Measurements from ENCODE around the gene SLC30A3. TPM values are rescaled to one million over a fixed set of nuclear protein-coding genes. Genes with fewer than 3 reads are reported as not detected.

SLC30A3 gene
- total RNA-seq, 1 donor from 2014 or later: 0.52 TPM

DNA sequence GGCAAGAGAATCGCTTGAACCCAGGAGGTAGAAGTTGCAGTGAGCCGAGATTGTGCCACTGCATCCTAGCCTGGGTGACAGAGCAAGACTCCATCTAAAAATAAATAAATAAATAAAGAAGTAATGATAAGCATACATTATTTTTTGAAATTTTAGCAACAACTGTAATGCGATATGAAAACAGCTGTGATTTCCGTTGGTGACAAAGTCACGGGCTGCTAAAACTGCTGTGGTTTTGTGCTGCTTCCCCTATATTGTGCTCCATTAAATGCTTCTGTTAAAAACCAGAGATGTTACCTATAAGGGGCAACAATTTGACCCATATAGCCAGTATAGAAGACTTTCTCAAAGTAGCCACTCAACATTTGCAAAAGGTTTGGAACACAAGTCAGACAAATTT is 27.7 kb upstream of the SLC30A3 start:
- peaks cover 55 to 86% (median 67%) of the 10 kb centered on the region in 3 donors for H3K4me1 ChIP-seq (ENCODE audit: control insufficient read depth in 3 of 3, insufficient read depth in 3 of 3, low read length in 3 of 3)

DNA sequence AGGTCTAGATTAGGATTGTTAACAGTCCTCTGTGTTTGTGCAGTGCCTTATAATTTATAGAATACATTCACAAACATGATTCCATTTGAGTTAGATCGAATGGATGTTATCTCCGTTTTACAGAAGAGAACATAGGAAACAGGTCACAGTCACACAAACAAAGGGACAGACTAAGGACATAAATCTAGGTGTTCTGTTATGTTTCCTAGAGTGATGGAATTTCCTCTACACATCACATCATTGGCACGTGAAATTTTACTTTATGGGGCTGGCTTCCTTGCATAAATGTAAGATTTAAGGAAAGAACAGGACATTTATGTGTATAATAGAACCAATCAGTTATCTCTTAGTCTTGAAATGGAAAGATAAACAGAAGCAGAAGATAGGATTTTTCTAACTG is 25.8 kb upstream of the SLC30A3 start:
- no peaks in the 10 kb centered on the region for H3K9me3 ChIP-seq (ENCODE audit: control insufficient read depth in 3 of 3, low read length in 3 of 3)
- peaks cover 46 to 69% (median 55%) of the 10 kb centered on the region in 3 donors for H3K4me1 ChIP-seq (ENCODE audit: control insufficient read depth in 3 of 3, insufficient read depth in 3 of 3, low read length in 3 of 3)
- H3K27ac ChIP-seq (ENCODE audit: low read depth, low read length): peak overlapping the region; percentile 3
- peaks cover 7 to 20% (median 10%) of the 10 kb centered on the region in 3 donors for H3K36me3 ChIP-seq (ENCODE audit: control insufficient read depth in 3 of 3, insufficient read depth in 3 of 3, low read length in 3 of 3)
- H3K27me3 ChIP-seq (ENCODE audit: control insufficient read depth in 3 of 3, insufficient read depth in 3 of 3, low read length in 3 of 3): no peaks in the 10 kb centered on the region
- H3K4me3 ChIP-seq (ENCODE audit: low read length in 3 of 3): peak overlapping the region; percentile 32 to 63 (median 49)
- H3K9ac ChIP-seq (ENCODE audit: low read depth in 1 of 3, low read length in 3 of 3): peak overlapping the region; percentile 15 to 69 (median 55)

More for the DNA sequence above, 27.7 kb upstream of the SLC30A3 start:
- H3K9ac ChIP-seq (ENCODE audit: low read depth in 1 of 3, low read length in 3 of 3): peak overlapping the region in 2 of 3 donors; percentile 57 to 64
- H3K9me3 ChIP-seq (ENCODE audit: control insufficient read depth in 3 of 3, low read length in 3 of 3): no peaks in the 10 kb centered on the region
- peak overlapping the region in 2 of 3 donors; percentile 11 to 49 for H3K4me3 ChIP-seq (ENCODE audit: low read length in 3 of 3)
- no peaks in the 10 kb centered on the region for H3K27me3 ChIP-seq (ENCODE audit: control insufficient read depth in 3 of 3, insufficient read depth in 3 of 3, low read length in 3 of 3)
- no peak overlapping the region for H3K27ac ChIP-seq (ENCODE audit: low read depth, low read length)
- peaks cover 5 to 10% (median 9%) of the 10 kb centered on the region in 3 donors for H3K36me3 ChIP-seq (ENCODE audit: control insufficient read depth in 3 of 3, insufficient read depth in 3 of 3, low read length in 3 of 3)

DNA sequence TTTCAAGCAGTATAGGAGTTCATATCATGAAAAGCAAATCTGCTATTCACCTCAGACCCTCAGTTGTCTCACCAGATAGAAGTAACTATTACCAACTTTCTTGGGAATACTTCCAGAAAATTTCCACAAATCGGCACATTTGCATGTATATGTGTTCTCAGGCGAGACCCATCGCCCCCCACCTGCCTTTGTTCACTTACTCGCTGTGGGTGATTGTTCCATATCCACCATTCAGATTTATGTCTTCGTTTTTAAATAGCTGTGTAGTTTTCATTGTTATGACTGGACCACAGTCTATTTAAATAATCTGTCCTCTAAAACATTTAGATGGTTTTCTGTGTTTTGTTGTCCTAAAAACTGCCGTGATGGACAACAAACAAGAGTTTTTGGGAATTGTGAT is 22.6 kb upstream of the SLC30A3 start:
- H3K9me3 ChIP-seq (ENCODE audit: control insufficient read depth in 3 of 3, low read length in 3 of 3): no peaks in the 10 kb centered on the region
- H3K4me3 ChIP-seq (ENCODE audit: low read length in 3 of 3): peak overlapping the region; percentile 97 to 99 (median 98)
- peak overlapping the region; percentile 66 to 100 (median 98) for H3K9ac ChIP-seq (ENCODE audit: low read depth in 1 of 3, low read length in 3 of 3)
- H3K27ac ChIP-seq (ENCODE audit: low read depth, low read length): peak overlapping the region; percentile 99
- peaks cover 41 to 62% (median 41%) of the 10 kb centered on the region in 3 donors for H3K4me1 ChIP-seq (ENCODE audit: control insufficient read depth in 3 of 3, insufficient read depth in 3 of 3, low read length in 3 of 3)
- H3K27me3 ChIP-seq (ENCODE audit: control insufficient read depth in 3 of 3, insufficient read depth in 3 of 3, low read length in 3 of 3): no peaks in the 10 kb centered on the region
- peaks cover 7 to 20% (median 10%) of the 10 kb centered on the region in 3 donors for H3K36me3 ChIP-seq (ENCODE audit: control insufficient read depth in 3 of 3, insufficient read depth in 3 of 3, low read length in 3 of 3)

DNA sequence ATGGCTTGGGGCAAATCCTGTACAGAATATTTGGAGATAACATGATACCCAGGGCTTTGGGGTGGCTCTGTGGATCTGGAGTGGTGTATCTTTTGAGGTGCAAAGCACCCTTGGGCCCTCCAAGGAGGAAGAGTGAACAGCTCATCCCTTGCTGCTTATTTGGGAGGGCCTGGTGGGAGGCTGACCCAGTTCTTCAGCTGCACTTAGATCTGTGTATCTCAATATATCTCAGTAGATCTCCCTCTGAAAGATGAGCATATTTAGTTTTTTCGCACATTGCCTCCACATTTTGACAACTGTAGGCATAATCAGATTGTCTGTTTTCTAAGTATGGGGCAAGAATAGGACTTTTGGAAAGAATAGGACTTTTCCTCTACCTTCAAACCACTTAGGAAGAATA is 22.1 kb upstream of the SLC30A3 start:
- Histone ChIP-seq H3K4me1 (ENCODE audit: control insufficient read depth in 3 of 3, insufficient read depth in 3 of 3, low read length in 3 of 3) (peaks cover 42 to 62% (median 46%) of the 10 kb centered on the region in 3 donors), H3K27ac (ENCODE audit: low read depth, low read length) (peak overlapping the region; percentile 99), H3K4me3 (ENCODE audit: low read length in 3 of 3) (peak overlapping the region; percentile 97 to 99 (median 98)), H3K27me3 (ENCODE audit: control insufficient read depth in 3 of 3, insufficient read depth in 3 of 3, low read length in 3 of 3) (no peaks in the 10 kb centered on the region), H3K36me3 (ENCODE audit: control insufficient read depth in 3 of 3, insufficient read depth in 3 of 3, low read length in 3 of 3) (peaks cover 7 to 20% (median 10%) of the 10 kb centered on the region in 3 donors), H3K9ac (ENCODE audit: low read depth in 1 of 3, low read length in 3 of 3) (peak overlapping the region; percentile 66 to 100 (median 98)), H3K9me3 (ENCODE audit: control insufficient read depth in 3 of 3, low read length in 3 of 3) (no peaks in the 10 kb centered on the region)

DNA sequence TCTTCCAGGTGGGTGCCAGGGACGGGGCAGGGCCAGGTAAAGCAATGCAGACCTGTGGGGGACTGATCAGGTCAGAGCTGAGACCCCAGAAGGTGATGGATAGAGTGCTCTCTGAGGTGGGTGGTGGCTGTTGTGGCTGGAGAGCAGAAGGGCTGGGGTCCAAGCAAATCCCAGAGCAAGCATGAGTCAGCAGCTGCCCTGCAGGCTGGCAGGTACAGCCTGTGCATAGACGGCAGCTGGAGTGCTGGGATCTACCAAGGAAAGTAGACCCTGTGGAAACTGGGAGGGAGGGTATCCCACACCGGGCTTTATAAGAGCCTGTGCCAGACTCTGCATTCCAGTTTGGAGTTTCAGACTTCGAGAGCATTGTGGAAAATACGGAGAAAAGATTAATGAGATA is 20.0 kb upstream of the SLC30A3 start:
- Histone ChIP-seq H3K9ac (ENCODE audit: low read depth in 1 of 3, low read length in 3 of 3) (peak overlapping the region; percentile 98 to 100 (median 99)), H3K27ac (ENCODE audit: low read depth, low read length) (peak overlapping the region; percentile 99), H3K4me1 (ENCODE audit: control insufficient read depth in 3 of 3, insufficient read depth in 3 of 3, low read length in 3 of 3) (peaks cover 33 to 42% (median 41%) of the 10 kb centered on the region in 3 donors), H3K27me3 (ENCODE audit: control insufficient read depth in 3 of 3, insufficient read depth in 3 of 3, low read length in 3 of 3) (no peaks in the 10 kb centered on the region), H3K9me3 (ENCODE audit: control insufficient read depth in 3 of 3, low read length in 3 of 3) (no peaks in the 10 kb centered on the region), H3K4me3 (ENCODE audit: low read length in 3 of 3) (peak overlapping the region; percentile 97 to 99 (median 98)), H3K36me3 (ENCODE audit: control insufficient read depth in 3 of 3, insufficient read depth in 3 of 3, low read length in 3 of 3) (peaks cover 2 to 17% (median 3%) of the 10 kb centered on the region in 3 donors)

DNA sequence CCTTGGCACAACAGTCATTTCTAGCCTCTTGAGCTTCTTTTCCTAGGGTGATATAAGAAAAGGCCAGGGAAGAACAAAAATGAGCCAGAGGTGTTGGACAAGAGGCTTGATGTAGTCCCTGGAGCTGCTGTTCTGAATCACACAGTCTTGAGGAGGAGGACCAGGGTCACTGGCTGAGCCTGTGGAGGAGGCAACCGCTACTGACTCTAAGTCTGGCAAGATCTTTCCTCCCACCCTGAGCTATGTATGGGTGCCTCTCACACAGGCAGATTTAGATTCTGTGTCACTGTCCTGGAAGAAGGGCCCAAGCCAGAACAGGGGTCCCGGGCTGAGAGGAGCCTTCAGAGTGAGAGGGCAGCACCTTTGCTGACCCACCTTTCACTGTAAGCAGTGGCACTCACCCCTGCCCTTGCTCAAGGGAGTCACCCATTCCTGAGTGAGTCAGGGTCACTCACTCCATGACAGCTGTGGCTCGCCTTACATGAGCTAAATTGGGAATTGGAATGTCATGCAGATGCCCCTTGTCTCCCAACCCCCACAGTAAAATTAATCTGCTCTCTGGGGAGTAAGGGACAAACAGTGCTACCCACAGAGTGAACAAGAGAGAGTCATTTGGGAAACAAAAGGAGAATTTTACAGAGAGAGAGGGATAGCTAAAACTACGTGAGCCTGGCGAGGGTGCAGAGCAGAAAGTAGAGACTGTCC is 19.2 kb upstream of the SLC30A3 start, which contains the start of gene TRIM54:
TRIM54 (plus strand) TSS at position 575 of the 705 bp plus-strand sequence. CDS start 303 bp downstream, outside the sequence.
- peak within 1 kb of the TSS; percentile 97 to 99 (median 98) for H3K4me3 ChIP-seq (ENCODE audit: low read length in 3 of 3)
- peak within 1 kb of the TSS; percentile 99 for H3K27ac ChIP-seq (ENCODE audit: low read depth, low read length)
- peak within 1 kb of the TSS; percentile 98 to 100 (median 99) for H3K9ac ChIP-seq (ENCODE audit: low read depth in 1 of 3, low read length in 3 of 3)
- no peaks in the 10 kb centered on the region for H3K27me3 ChIP-seq (ENCODE audit: control insufficient read depth in 3 of 3, insufficient read depth in 3 of 3, low read length in 3 of 3)
- H3K9me3 ChIP-seq (ENCODE audit: control insufficient read depth in 3 of 3, low read length in 3 of 3): no peaks in the 10 kb centered on the region
- peaks cover 25 to 33% (median 33%) of the 10 kb centered on the region in 3 donors for H3K4me1 ChIP-seq (ENCODE audit: control insufficient read depth in 3 of 3, insufficient read depth in 3 of 3, low read length in 3 of 3)
- H3K36me3 ChIP-seq (ENCODE audit: control insufficient read depth in 3 of 3, insufficient read depth in 3 of 3, low read length in 3 of 3): peaks cover 0 to 13% (median 2%) of the 10 kb centered on the region in 3 donors

DNA sequence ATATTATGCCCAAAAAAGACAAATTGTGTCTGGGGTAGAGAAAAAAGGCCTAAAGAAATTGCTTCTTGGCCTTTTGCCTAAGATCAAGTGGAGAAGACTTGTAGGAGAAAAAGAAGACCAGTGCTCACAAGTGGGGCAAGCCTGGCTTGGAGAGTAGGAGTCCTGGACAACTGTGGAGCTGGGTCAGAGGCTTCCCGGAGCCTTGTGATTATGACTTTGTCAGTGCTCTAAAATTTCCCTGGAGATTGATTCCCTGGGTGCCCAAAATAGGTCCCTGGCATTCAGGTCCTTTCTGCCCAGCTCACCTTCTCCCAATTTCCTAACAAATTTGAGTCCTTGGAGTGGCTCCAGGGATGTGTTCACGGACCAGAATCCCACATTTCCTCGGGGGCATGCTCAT is 18.6 kb upstream of the SLC30A3 start:
- H3K4me3 ChIP-seq (ENCODE audit: low read length in 3 of 3): peak overlapping the region; percentile 49 to 99 (median 97)
- H3K27ac ChIP-seq (ENCODE audit: low read depth, low read length): peak overlapping the region; percentile 99
- no peaks in the 10 kb centered on the region for H3K9me3 ChIP-seq (ENCODE audit: control insufficient read depth in 3 of 3, low read length in 3 of 3)
- peak overlapping the region; percentile 78 to 99 (median 98) for H3K9ac ChIP-seq (ENCODE audit: low read depth in 1 of 3, low read length in 3 of 3)
- H3K27me3 ChIP-seq (ENCODE audit: control insufficient read depth in 3 of 3, insufficient read depth in 3 of 3, low read length in 3 of 3): peaks cover 0 to 2% (median 0%) of the 10 kb centered on the region in 3 donors
- H3K36me3 ChIP-seq (ENCODE audit: control insufficient read depth in 3 of 3, insufficient read depth in 3 of 3, low read length in 3 of 3): peaks cover 0 to 11% (median 2%) of the 10 kb centered on the region in 3 donors
- peaks cover 20 to 29% (median 28%) of the 10 kb centered on the region in 3 donors for H3K4me1 ChIP-seq (ENCODE audit: control insufficient read depth in 3 of 3, insufficient read depth in 3 of 3, low read length in 3 of 3)

DNA sequence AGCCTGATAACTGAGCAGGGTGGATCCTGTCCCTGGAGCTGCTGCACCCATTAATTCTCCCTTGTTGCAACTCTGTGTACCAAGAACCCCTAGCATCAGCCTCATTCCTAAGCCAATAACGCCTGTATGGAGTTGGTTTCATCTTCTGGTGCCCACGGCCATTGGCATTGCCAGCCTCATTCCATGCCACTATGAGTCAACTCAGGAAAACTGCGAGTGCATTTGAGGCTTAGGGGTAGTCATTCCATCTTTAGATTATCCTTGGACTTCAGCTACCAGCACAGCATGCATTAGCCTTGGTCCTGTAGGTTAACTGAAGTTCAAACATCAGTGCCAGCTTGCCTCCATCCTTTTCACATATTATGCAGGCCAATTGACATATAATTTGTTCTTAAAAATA is 18.0 kb upstream of the SLC30A3 start:
- Histone ChIP-seq H3K27ac (ENCODE audit: low read depth, low read length) (peak overlapping the region; percentile 99), H3K9me3 (ENCODE audit: control insufficient read depth in 3 of 3, low read length in 3 of 3) (no peaks in the 10 kb centered on the region), H3K36me3 (ENCODE audit: control insufficient read depth in 3 of 3, insufficient read depth in 3 of 3, low read length in 3 of 3) (peaks cover 0 to 11% (median 2%) of the 10 kb centered on the region in 3 donors), H3K9ac (ENCODE audit: low read depth in 1 of 3, low read length in 3 of 3) (peak overlapping the region in 2 of 3 donors; percentile 78 to 98), H3K4me1 (ENCODE audit: control insufficient read depth in 3 of 3, insufficient read depth in 3 of 3, low read length in 3 of 3) (peaks cover 20 to 27% (median 25%) of the 10 kb centered on the region in 3 donors), H3K4me3 (ENCODE audit: low read length in 3 of 3) (peak overlapping the region in 2 of 3 donors; percentile 25 to 29), H3K27me3 (ENCODE audit: control insufficient read depth in 3 of 3, insufficient read depth in 3 of 3, low read length in 3 of 3) (peaks cover 0 to 4% (median 0%) of the 10 kb centered on the region in 3 donors)

DNA sequence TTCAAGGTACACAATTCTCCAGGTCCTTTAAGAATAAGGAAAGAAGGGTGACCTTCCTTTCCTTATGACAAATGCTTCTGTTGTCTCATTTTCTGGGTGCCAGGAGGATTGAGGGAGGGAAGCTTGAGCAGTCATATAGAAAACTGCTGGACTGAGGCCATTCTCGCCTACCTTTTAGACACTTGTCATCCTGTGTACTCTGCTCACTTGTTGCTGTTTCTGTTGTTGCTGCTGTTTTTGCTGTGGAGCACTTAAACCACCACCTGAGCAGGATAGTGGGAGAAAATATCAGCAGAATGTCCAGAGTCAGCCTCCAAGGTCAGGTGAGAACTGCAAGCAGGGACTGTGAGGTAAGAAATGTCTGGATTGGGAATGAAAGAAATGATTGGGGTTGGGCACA is 15.2 kb upstream of the SLC30A3 start:
- Histone ChIP-seq H3K36me3 (ENCODE audit: control insufficient read depth in 3 of 3, insufficient read depth in 3 of 3, low read length in 3 of 3) (no peaks in the 10 kb centered on the region), H3K4me1 (ENCODE audit: control insufficient read depth in 3 of 3, insufficient read depth in 3 of 3, low read length in 3 of 3) (peaks cover 20 to 27% (median 22%) of the 10 kb centered on the region in 3 donors), H3K9ac (ENCODE audit: low read depth in 1 of 3, low read length in 3 of 3) (no peak overlapping the region), H3K4me3 (ENCODE audit: low read length in 3 of 3) (no peak overlapping the region), H3K9me3 (ENCODE audit: control insufficient read depth in 3 of 3, low read length in 3 of 3) (no peaks in the 10 kb centered on the region), H3K27ac (ENCODE audit: low read depth, low read length) (no peak overlapping the region), H3K27me3 (ENCODE audit: control insufficient read depth in 3 of 3, insufficient read depth in 3 of 3, low read length in 3 of 3) (peaks cover 0 to 12% (median 0%) of the 10 kb centered on the region in 3 donors)
